Loucy (cell line): ENCODE results near the gene ZSWIM6.

Experiments
- H2AFZ ChIP-seq: fragments of 200-600 bp; sonication (generic); 2 replicates; pipeline ENCODE4 v1.6.0; 2016; ENCODE audit warnings: antibody characterized with exemption, mild to moderate bottlenecking, low read length, moderate library complexity
- H3F3A ChIP-seq: fragments of 200-600 bp; 2 replicates; pipeline ENCODE4 v1.6.0; 2016; ENCODE audit warnings: antibody characterized with exemption, low read depth, mild to moderate bottlenecking
- H3K27me3 ChIP-seq: fragments of 200-600 bp; sonication (generic); 2 replicates; pipeline ENCODE4 v1.6.1; 2014; ENCODE audit warnings: low read length, mild to moderate bottlenecking; ENCODE audit not compliant: insufficient read depth, poor library complexity, severe bottlenecking
- H3K36me3 ChIP-seq: fragments of 200-600 bp; sonication (generic); 2 replicates; pipeline ENCODE4 v1.6.1; 2016; ENCODE audit warnings: low read length; ENCODE audit not compliant: insufficient read depth
- H3K4me1 ChIP-seq: fragments of 200-600 bp; sonication (generic); 2 replicates; pipeline ENCODE4 v1.5.1; 2014; ENCODE audit warnings: low read length, mild to moderate bottlenecking; ENCODE audit not compliant: insufficient read depth, poor library complexity, severe bottlenecking
- H3K4me2 ChIP-seq: fragments of 200-600 bp; sonication (generic); 2 replicates; pipeline ENCODE4 v1.6.0; 2014; ENCODE audit warnings: antibody characterized with exemption, low read length, low read depth, mild to moderate bottlenecking; ENCODE audit not compliant: poor library complexity, severe bottlenecking
- H3K4me3 ChIP-seq: fragments of 200-600 bp; sonication (generic); 2 replicates; pipeline ENCODE4 v1.5.1; 2014; ENCODE audit warnings: low read length, mild to moderate bottlenecking, mixed read lengths; ENCODE audit not compliant: poor library complexity, severe bottlenecking
- H3K79me2 ChIP-seq: fragments of 200-600 bp; sonication (generic); 2 replicates; pipeline ENCODE4 v1.6.1; 2014; ENCODE audit warnings: low read length; ENCODE audit not compliant: insufficient read depth
- H3K9ac ChIP-seq: fragments of 200-600 bp; sonication (generic); 2 replicates; pipeline ENCODE4 v1.6.0; 2014; ENCODE audit warnings: mild to moderate bottlenecking, low read depth, low read length, moderate library complexity; ENCODE audit not compliant: poor library complexity, severe bottlenecking
- H3K9me2 ChIP-seq: fragments of 200-600 bp; sonication (generic); replicated peaks from 2 replicates; pipeline ENCODE4 v1.6.1; 2016; ENCODE audit warnings: low read depth, low read length, mixed read lengths
- H3K9me3 ChIP-seq: fragments of 200-600 bp; sonication (generic); 2 replicates; pipeline ENCODE4 v1.6.1; 2014; ENCODE audit warnings: mild to moderate bottlenecking, antibody characterized with exemption, low read length, low read depth; ENCODE audit not compliant: insufficient read depth
- H4K20me1 ChIP-seq: fragments of 200-600 bp; sonication (generic); 2 replicates; pipeline ENCODE4 v1.6.0; 2014; ENCODE audit warnings: antibody characterized with exemption, low read length, mild to moderate bottlenecking; ENCODE audit not compliant: insufficient read depth, poor library complexity, severe bottlenecking
- EZH2phosphoT487 ChIP-seq: fragments of 200-600 bp; IDR thresholded peaks from 2 replicates; pipeline ENCODE4 v1.6.1; 2018; ENCODE audit warnings: antibody characterized with exemption, mild to moderate bottlenecking, moderate library complexity, borderline replicate concordance
- TF ChIP-seq, protein P1 (sequence below): fragments of 200-600 bp; sonication (generic); conservative IDR thresholded peaks from 2 replicates; pipeline ENCODE4 v1.5.1; 2014; ENCODE audit warnings: mild to moderate bottlenecking, antibody characterized with exemption, low read length

ZSWIM6 gene

DNA sequence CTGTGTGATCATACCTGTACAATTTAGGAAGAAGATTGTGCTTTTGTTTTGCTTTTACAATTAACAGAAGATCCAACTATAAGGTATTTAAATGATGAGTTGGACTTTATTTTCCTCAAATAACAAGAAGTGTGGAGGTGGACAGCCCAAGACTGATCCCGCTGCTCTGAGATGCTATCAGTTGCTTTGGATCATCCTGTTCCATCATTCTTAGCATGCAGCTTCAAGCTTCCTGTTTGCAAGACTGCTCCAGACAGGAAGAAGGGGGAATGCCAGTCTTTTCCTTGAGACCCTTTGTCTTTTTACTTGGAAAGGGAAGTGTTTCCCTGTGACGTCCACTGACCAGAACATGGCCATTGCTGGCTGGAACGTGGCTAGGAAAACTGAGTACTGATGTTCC is 250.8 kb downstream of the ZSWIM6 start:
- Histone ChIP-seq H3K36me3 (no peaks in the 10 kb centered on the region), H3K9ac (no peak overlapping the region), H3K9me2 (no peaks in the 10 kb centered on the region), H3K4me1 (no peaks in the 10 kb centered on the region), H3K4me3 (no peak overlapping the region), H3K79me2 (no peaks in the 10 kb centered on the region), H3F3A (no peaks in the 10 kb centered on the region), H4K20me1 (no peaks in the 10 kb centered on the region), H3K27me3 (no peaks in the 10 kb centered on the region), H3K4me2 (no peak overlapping the region), H2AFZ (no peak overlapping the region), H3K9me3 (no peaks in the 10 kb centered on the region)
- TF ChIP-seq, protein P1, sequence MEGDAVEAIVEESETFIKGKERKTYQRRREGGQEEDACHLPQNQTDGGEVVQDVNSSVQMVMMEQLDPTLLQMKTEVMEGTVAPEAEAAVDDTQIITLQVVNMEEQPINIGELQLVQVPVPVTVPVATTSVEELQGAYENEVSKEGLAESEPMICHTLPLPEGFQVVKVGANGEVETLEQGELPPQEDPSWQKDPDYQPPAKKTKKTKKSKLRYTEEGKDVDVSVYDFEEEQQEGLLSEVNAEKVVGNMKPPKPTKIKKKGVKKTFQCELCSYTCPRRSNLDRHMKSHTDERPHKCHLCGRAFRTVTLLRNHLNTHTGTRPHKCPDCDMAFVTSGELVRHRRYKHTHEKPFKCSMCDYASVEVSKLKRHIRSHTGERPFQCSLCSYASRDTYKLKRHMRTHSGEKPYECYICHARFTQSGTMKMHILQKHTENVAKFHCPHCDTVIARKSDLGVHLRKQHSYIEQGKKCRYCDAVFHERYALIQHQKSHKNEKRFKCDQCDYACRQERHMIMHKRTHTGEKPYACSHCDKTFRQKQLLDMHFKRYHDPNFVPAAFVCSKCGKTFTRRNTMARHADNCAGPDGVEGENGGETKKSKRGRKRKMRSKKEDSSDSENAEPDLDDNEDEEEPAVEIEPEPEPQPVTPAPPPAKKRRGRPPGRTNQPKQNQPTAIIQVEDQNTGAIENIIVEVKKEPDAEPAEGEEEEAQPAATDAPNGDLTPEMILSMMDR, result no peak

DNA sequence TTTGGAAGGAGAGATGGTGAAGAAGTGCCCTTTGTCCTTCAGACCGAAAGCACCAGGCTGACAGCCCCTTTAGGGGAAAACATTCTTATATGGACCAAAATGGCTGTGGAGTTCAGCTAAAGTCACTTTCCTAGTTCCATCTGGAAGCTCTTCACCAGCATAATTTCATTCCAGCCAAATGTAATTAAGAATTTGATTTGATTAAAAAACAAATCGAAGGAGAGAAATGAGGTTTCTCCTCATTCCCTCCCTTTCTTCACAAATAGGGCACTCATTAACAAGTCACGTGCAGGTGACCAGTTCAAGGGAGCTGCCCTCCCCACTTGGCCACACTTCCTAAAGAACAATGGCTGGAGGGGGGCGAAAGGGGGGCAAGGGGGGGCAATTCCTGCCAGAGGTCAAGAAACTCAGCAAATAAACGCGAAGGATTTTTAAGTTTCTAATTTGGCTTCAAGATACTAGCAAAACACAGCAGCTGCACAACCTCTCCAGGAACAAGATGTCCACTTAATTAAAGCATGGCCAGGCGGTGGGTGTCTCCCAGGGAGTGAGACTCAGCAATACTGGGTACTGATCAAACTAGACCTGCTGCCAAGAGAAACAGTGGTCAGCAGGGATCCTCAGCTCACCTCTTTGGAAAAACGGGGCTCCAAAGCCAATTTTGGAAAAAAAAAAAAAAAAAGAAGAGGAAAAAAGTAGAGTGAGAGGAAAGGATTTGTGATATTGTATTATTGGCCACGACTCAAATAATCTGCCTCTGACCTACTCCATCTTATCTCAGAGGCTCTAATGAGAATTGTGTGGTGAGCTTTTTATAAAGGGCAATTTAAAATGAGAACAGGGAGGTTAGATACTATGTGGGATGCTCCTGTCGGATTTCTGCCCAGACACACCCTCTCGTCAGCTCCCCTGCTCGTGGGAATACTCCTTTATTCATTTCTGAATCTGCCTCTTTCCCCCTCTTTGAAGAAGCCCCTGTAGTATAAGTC is 254.3 kb downstream of the ZSWIM6 start:
- TF ChIP-seq, protein P1, result no peak
- no peak for TF ChIP-seq EZH2phosphoT487

GRCh38 chr5:61587125-61587524 is 255.1 kb downstream of the ZSWIM6 start:
- Histone ChIP-seq H3K79me2 (no peaks in the 10 kb centered on the region), H3K4me2 (no peak overlapping the region), H3K36me3 (no peaks in the 10 kb centered on the region), H3K4me3 (no peak overlapping the region), H3K9ac (no peak overlapping the region), H3F3A (no peaks in the 10 kb centered on the region), H3K9me3 (no peaks in the 10 kb centered on the region), H3K4me1 (no peaks in the 10 kb centered on the region), H3K27me3 (no peaks in the 10 kb centered on the region), H3K9me2 (no peaks in the 10 kb centered on the region), H2AFZ (no peak overlapping the region), H4K20me1 (no peaks in the 10 kb centered on the region)
- TF ChIP-seq, protein P1, result no peak
- no peak for TF ChIP-seq EZH2phosphoT487

More for the DNA sequence above, 254.3 kb downstream of the ZSWIM6 start:
- Histone ChIP-seq H3F3A (no peaks in the 10 kb centered on the region), H2AFZ (no peak overlapping the region), H3K4me1 (no peaks in the 10 kb centered on the region), H3K79me2 (no peaks in the 10 kb centered on the region), H3K4me2 (no peak overlapping the region), H4K20me1 (no peaks in the 10 kb centered on the region), H3K9ac (no peak overlapping the region), H3K9me3 (no peaks in the 10 kb centered on the region), H3K36me3 (no peaks in the 10 kb centered on the region), H3K9me2 (no peaks in the 10 kb centered on the region), H3K4me3 (no peak overlapping the region), H3K27me3 (no peaks in the 10 kb centered on the region)
